MV-4-11 (cell line): ENCODE measurements around the gene CYP27C1.

Experiments used
- DNase-seq: peaks from one replicate; lab custom pipeline; 2025; lab: John Stamatoyannopoulos, UW

Gene CYP27C1

GRCh38 chr2:127193164-127193966 lies 26.7 kb downstream of the CYP27C1 start:
- DNase-seq: no peak

GRCh38 chr2:127191331-127192219 lies 28.5 kb downstream of the CYP27C1 start:
- DNase-seq: no peak

- DNase-seq: no peak
These were observed 31.3 kb downstream of the CYP27C1 start for GRCh38 chr2:127188797-127189196.

GRCh38 chr2:127187831-127188230 lies 32.3 kb downstream of the CYP27C1 start:
- DNase-seq: no peak

GRCh38 chr2:127187081-127187775 lies 32.9 kb downstream of the CYP27C1 start:
- DNase-seq: peak; percentile 11

- no peak for DNase-seq
These were observed 34.4 kb downstream of the CYP27C1 start for GRCh38 chr2:127185705-127186104.

GRCh38 chr2:127185093-127185492 lies 35.0 kb downstream of the CYP27C1 start:
- DNase-seq: no peak

GRCh38 chr2:127183771-127184170 lies 36.3 kb downstream of the CYP27C1 start:
- DNase-seq: no peak

- peak; percentile 79 for DNase-seq
These were observed 37.3 kb downstream of the CYP27C1 start for GRCh38 chr2:127182626-127183458.

GRCh38 chr2:127181851-127182250 lies 38.2 kb downstream of the CYP27C1 start:
- no peak for DNase-seq

- peak; percentile 93 for DNase-seq
These were observed 40.3 kb downstream of the CYP27C1 start for GRCh38 chr2:127179766-127180165.

- DNase-seq: no peak
These were observed 42.4 kb downstream of the CYP27C1 start for GRCh38 chr2:127177617-127178263.

- peak; percentile 98 for DNase-seq
These were observed 43.5 kb downstream of the CYP27C1 start for GRCh38 chr2:127176371-127177311.

GRCh38 chr2:127175751-127176354 lies 44.2 kb downstream of the CYP27C1 start:
- DNase-seq: no peak

- no peak for DNase-seq
These were observed 44.9 kb downstream of the CYP27C1 start for GRCh38 chr2:127175041-127175721.

- DNase-seq: no peak
These were observed 45.5 kb downstream of the CYP27C1 start for GRCh38 chr2:127174640-127175039.

GRCh38 chr2:127174136-127174535 lies 46.0 kb downstream of the CYP27C1 start:
- no peak for DNase-seq

- no peak for DNase-seq
These were observed 47.0 kb downstream of the CYP27C1 start for GRCh38 chr2:127173057-127173456.

GRCh38 chr2:127172306-127172705 lies 47.8 kb downstream of the CYP27C1 start:
- no peak for DNase-seq
